Activated T-cell treated with anti-CD3 and anti-CD28 coated beads for 4 hours (primary cell): ENCODE measurements around the gene PHYKPL.
"Not testable (repeated sequence)": the region's sequence is repeated elsewhere in the genome, so short reads cannot be mapped to it uniquely, and the experiment has no call there.

ENCODE experiments used
- DNase-seq: peaks from one replicate; pipeline ENCODE4 v3.0.0-alpha.2; 2020

Gene PHYKPL

GRCh38 chr5:178261666-178262600, 29.3 kb upstream of the PHYKPL start:
- no peak for DNase-seq

- no peak for DNase-seq
Measured at GRCh38 chr5:178259623-178260536, 27.3 kb upstream of the PHYKPL start.

GRCh38 chr5:178257650-178258049, 25.0 kb upstream of the PHYKPL start:
- no peak for DNase-seq

- DNase-seq: no peak
Measured at GRCh38 chr5:178256746-178257145, 24.1 kb upstream of the PHYKPL start.

- DNase-seq: not testable (repeated sequence)
Measured at GRCh38 chr5:178253632-178254031, 21.0 kb upstream of the PHYKPL start.

GRCh38 chr5:178252258-178252657, 19.7 kb upstream of the PHYKPL start:
- DNase-seq: no peak

- no peak for DNase-seq
Measured at GRCh38 chr5:178250263-178250662, 17.7 kb upstream of the PHYKPL start.

GRCh38 chr5:178249191-178249989, 16.8 kb upstream of the PHYKPL start:
- no peak for DNase-seq

GRCh38 chr5:178248750-178249149, 16.1 kb upstream of the PHYKPL start:
- DNase-seq: no peak

GRCh38 chr5:178247481-178248456, 15.2 kb upstream of the PHYKPL start:
- no peak for DNase-seq

- no peak for DNase-seq
Measured at GRCh38 chr5:178246624-178247279, 14.2 kb upstream of the PHYKPL start.

- no peak for DNase-seq
Measured at GRCh38 chr5:178245389-178245788, 12.8 kb upstream of the PHYKPL start.

GRCh38 chr5:178244576-178244975, 12.0 kb upstream of the PHYKPL start:
- DNase-seq: no peak

GRCh38 chr5:178242416-178242815, 9.8 kb upstream of the PHYKPL start:
- no peak for DNase-seq

- DNase-seq: no peak
Measured at GRCh38 chr5:178241688-178242231, 9.2 kb upstream of the PHYKPL start.

- no peak for DNase-seq
Measured at GRCh38 chr5:178241231-178241663, 8.6 kb upstream of the PHYKPL start.

- no peak for DNase-seq
Measured at GRCh38 chr5:178240766-178241165, 8.2 kb upstream of the PHYKPL start.

- DNase-seq: no peak
Measured at GRCh38 chr5:178240341-178240741, 7.7 kb upstream of the PHYKPL start.

- DNase-seq: not testable (repeated sequence)
Measured at GRCh38 chr5:178239626-178240301, 7.2 kb upstream of the PHYKPL start.
